T-cell (primary cell): ENCODE results near the gene KCNG2. TPM values are rescaled to one million over a fixed set of nuclear protein-coding genes. Genes with fewer than 3 reads are reported as not detected.
A peak's percentile ranks its signal among the peaks of the same experiment; 100 is the strongest.

Experiments used
- ATAC-seq, 4 experiments: fragments of 200-7000 bp in 3 of 4; fragments of 150-1000 bp in 1 of 4; cut with Tn5 transposase; replicated peaks in 1 of 4; 1 replicate in 3 of 4; 2 replicates in 1 of 4; pipeline ENCODE4 v1.10.0; 2021; ENCODE audit warnings: moderate library complexity in 3 of 4, mild to moderate bottlenecking in 2 of 4, moderate number of reproducible peaks in 1 of 4
- CTCF ChIA-PET, 2 donors: fragments of 300-600 bp; sonication (Branson Sonifier 250); formaldehyde crosslinking; loops; one replicate each; lab custom pipeline; 2022; ENCODE audit warnings: antibody characterized with exemption in 2 of 2; lab: Charles Lee
- POLR2A ChIA-PET, 2 donors: fragments of 300-600 bp; sonication (Branson Sonifier 250); formaldehyde crosslinking; loops; one replicate each; lab custom pipeline; 2022; ENCODE audit warnings: antibody characterized with exemption in 2 of 2; lab: Charles Lee
- DNase-seq, 35 experiments: peaks; one replicate each; pipeline versions ENCODE4 v3.0.0 to v3.0.0-alpha.2; 2013 to 2023
- H3K27ac ChIP-seq: one replicate; pipeline ENCODE4 v1.5.1; 2013; ENCODE audit warnings: low read length
- H3K27me3 ChIP-seq, 2 experiments: replicated peaks in 1 of 2; 1 replicate in 1 of 2; 2 replicates in 1 of 2; pipeline versions ENCODE4 v1.6.1 to v1.7.0; 2013; ENCODE audit warnings: low read length in 1 of 2, mixed read lengths in 1 of 2; ENCODE audit not compliant: control insufficient read depth in 2 of 2, insufficient read depth in 2 of 2; ENCODE audit errors: extremely low read depth in 1 of 2
- H3K36me3 ChIP-seq, 2 donors: 1 replicate in 1 of 2; 2 replicates in 1 of 2; pipeline versions ENCODE4 v1.6.1 to v1.7.0; 2013; ENCODE audit warnings: low read length in 1 of 2; ENCODE audit not compliant: control insufficient read depth in 2 of 2, insufficient read depth in 1 of 2; ENCODE audit errors: extremely low read depth in 1 of 2
- H3K4me1 ChIP-seq, 2 experiments: 1 replicate in 1 of 2; 2 replicates in 1 of 2; pipeline versions ENCODE4 v1.6.1 to v1.7.0; 2013; ENCODE audit warnings: low read length in 2 of 2, mixed read lengths in 1 of 2; ENCODE audit not compliant: insufficient read depth in 2 of 2, control insufficient read depth in 1 of 2; ENCODE audit errors: extremely low read depth in 1 of 2
- H3K4me3 ChIP-seq, 2 donors: 1 replicate in 1 of 2; 2 replicates in 1 of 2; pipeline versions ENCODE4 v1.5.1 to v1.7.0; 2013; ENCODE audit warnings: mild to moderate bottlenecking in 2 of 2, low read length in 1 of 2, moderate library complexity in 1 of 2; ENCODE audit not compliant: control insufficient read depth in 1 of 2; ENCODE audit errors: extremely low read depth in 1 of 2
- H3K9me3 ChIP-seq: 2 replicates; pipeline ENCODE4 v1.7.0; 2013
- H3K27ac Mint-ChIP-seq, 2 donors: one replicate each; pipeline ENCODE4 v1.8.0; 2020 to 2021; ENCODE audit warnings: mild to moderate bottlenecking in 2 of 2, mixed read lengths in 2 of 2
- H3K27me3 Mint-ChIP-seq, 2 donors: one replicate each; pipeline ENCODE4 v1.8.0; 2021 to 2022; ENCODE audit warnings: mixed read lengths in 2 of 2
- H3K36me3 Mint-ChIP-seq: one replicate; pipeline ENCODE4 v1.8.0; 2021; ENCODE audit warnings: mixed read lengths
- H3K4me1 Mint-ChIP-seq, 3 donors: one replicate each; pipeline ENCODE4 v1.8.0; 2020 to 2022; ENCODE audit warnings: mixed read lengths in 3 of 3, mild to moderate bottlenecking in 1 of 3
- H3K4me3 Mint-ChIP-seq, 3 donors: one replicate each; pipeline ENCODE4 v1.8.0; 2020 to 2022; ENCODE audit warnings: mild to moderate bottlenecking in 3 of 3, mixed read lengths in 3 of 3, moderate library complexity in 3 of 3
- H3K9me3 Mint-ChIP-seq, 3 donors: one replicate each; pipeline ENCODE4 v1.8.0; 2020 to 2022; ENCODE audit warnings: mixed read lengths in 3 of 3
- WGBS: methylation state at CpG from one replicate; pipeline ENCODE4 v1.1.5; 2013; ENCODE audit warnings: missing lambda C conversion rate; ENCODE audit not compliant: insufficient coverage; 5-methylcytosine and 5-hydroxymethylcytosine counted together
- total RNA-seq, 35 experiments: library from RNA in 6 of 35; stranded (reverse) in 6 of 35; fragments of 120-200 nt in 1 of 35; gene quantifications; one replicate each; pipeline versions ENCODE4 v1.2.1 to v1.2.4 and lab custom pipeline; 2013 to 2026

KCNG2 gene
- total RNA-seq, 5 donors from 2014 or later (not counting 1 experiment from before 2014, with no cell fraction given) = not detected

DNA sequence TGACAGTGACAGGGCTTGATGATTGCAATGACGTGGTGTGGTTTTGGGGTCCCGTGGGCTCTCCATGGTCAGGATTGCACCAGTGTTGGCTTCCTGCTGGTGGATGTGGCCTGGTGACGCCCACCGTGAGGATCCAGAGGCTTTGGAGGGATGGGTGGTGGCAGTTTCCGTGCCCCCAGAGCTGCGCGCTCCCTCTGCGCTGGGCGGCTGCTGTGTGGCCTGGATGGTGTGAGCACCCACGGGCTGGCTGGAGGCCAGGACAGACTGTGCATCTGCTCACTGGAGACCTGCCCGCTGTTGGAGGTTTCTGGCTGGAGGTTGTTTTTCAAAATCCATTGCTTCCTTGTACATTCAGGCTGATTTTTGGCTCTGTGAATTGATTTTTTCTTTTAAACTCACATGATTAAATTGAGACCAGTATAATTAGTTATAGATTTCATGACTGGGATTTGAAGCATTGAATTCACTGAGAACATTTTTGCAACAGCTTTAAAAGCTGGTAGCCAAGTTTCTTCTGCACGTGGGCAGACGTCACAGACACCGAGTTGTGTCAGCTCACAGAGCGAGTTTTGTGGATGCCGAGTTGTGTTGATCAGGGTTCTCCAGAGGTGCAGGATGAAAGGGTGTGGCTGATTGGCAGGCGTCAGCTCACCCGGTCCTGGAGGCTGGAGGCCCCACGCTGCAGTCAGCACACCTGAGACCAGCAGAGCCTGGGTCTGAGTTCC is 72.7 kb downstream of the KCNG2 start:
- peaks cover 0 to 7% of the 10 kb centered on the region in 2 donors for H3K27me3 Mint-ChIP-seq

GRCh38 chr18:79871026-79871390 is 73.3 kb downstream of the KCNG2 start:
- no peak overlapping the region for H3K27ac ChIP-seq
- POLR2A ChIA-PET = no interaction called here
- H3K4me1 Mint-ChIP-seq = no peaks in the 10 kb centered on the region
- no peak for ATAC-seq
- DNase-seq = peak in 1 of 35 experiments; percentile 6
- no peaks in the 10 kb centered on the region for H3K9me3 ChIP-seq
- H3K27me3 Mint-ChIP-seq = peaks cover 0 to 7% of the 10 kb centered on the region in 2 donors
- CTCF ChIA-PET = no interaction called here
- WGBS = 86% methylated on average over 16 of the region's 17 CpGs
- no peaks in the 10 kb centered on the region for H3K4me1 ChIP-seq
- no peak overlapping the region for H3K27ac Mint-ChIP-seq
- H3K4me3 Mint-ChIP-seq = no peak overlapping the region
- no peak overlapping the region for H3K4me3 ChIP-seq
- H3K36me3 ChIP-seq = no peaks in the 10 kb centered on the region
- no peaks in the 10 kb centered on the region for H3K9me3 Mint-ChIP-seq
- peaks cover 0 to 22% of the 10 kb centered on the region in 2 experiments for H3K27me3 ChIP-seq
- no peaks in the 10 kb centered on the region for H3K36me3 Mint-ChIP-seq

More for the DNA sequence above, 72.7 kb downstream of the KCNG2 start:
- Histone ChIP-seq H3K9me3 (no peaks in the 10 kb centered on the region), H3K4me3 (no peak overlapping the region), H3K27ac (no peak overlapping the region), H3K36me3 (no peaks in the 10 kb centered on the region), H3K27me3 (peaks cover 0 to 22% of the 10 kb centered on the region in 2 experiments), H3K4me1 (no peaks in the 10 kb centered on the region)
- POLR2A ChIA-PET = no interaction called here
- 83% methylated on average over 18 of the region's 19 CpGs for WGBS
- H3K36me3 Mint-ChIP-seq = no peaks in the 10 kb centered on the region
- no peaks in the 10 kb centered on the region for H3K4me1 Mint-ChIP-seq
- no peaks in the 10 kb centered on the region for H3K9me3 Mint-ChIP-seq
- ATAC-seq = no peak
- peak in 1 of 35 experiments; percentile 0 for DNase-seq
- H3K27ac Mint-ChIP-seq = no peak overlapping the region
- H3K4me3 Mint-ChIP-seq = no peak overlapping the region
- CTCF ChIA-PET = no interaction called here

- Histone ChIP-seq H3K9me3 (no peaks in the 10 kb centered on the region), H3K27ac (no peak overlapping the region), H3K4me1 (no peaks in the 10 kb centered on the region), H3K27me3 (peaks cover 0 to 22% of the 10 kb centered on the region in 2 experiments), H3K4me3 (no peak overlapping the region), H3K36me3 (no peaks in the 10 kb centered on the region)
- peak in 1 of 35 experiments; percentile 6 for DNase-seq
- no peak overlapping the region for H3K27ac Mint-ChIP-seq
- H3K27me3 Mint-ChIP-seq = peaks cover 0 to 7% of the 10 kb centered on the region in 2 donors
- no peaks in the 10 kb centered on the region for H3K36me3 Mint-ChIP-seq
- 89% methylated on average over 22 of the region's 33 CpGs for WGBS
- no peaks in the 10 kb centered on the region for H3K9me3 Mint-ChIP-seq
- ATAC-seq = no peak
- ChIA-PET POLR2A (no interaction called here), CTCF (interaction anchor here in 1 of 2 donors (0.7 kb wide), 1 partner anchor 362 kb away, joined by 4 read pairs; no protein-coding TSS in a partner anchor)
- H3K4me1 Mint-ChIP-seq = no peaks in the 10 kb centered on the region
- no peak overlapping the region for H3K4me3 Mint-ChIP-seq
Observed at GRCh38 chr18:79871481-79872091, 73.8 kb downstream of the KCNG2 start.

- ChIA-PET POLR2A (no interaction called here), CTCF (interaction anchor here in 1 of 2 donors (0.7 kb wide), 1 partner anchor 361 kb away, joined by 4 read pairs; no protein-coding TSS in a partner anchor)
- Mint-ChIP-seq H3K27me3 (peaks cover 0 to 7% of the 10 kb centered on the region in 2 donors), H3K9me3 (no peaks in the 10 kb centered on the region), H3K27ac (no peak overlapping the region), H3K36me3 (no peaks in the 10 kb centered on the region), H3K4me3 (no peak overlapping the region), H3K4me1 (no peaks in the 10 kb centered on the region)
- Histone ChIP-seq H3K4me3 (no peak overlapping the region), H3K4me1 (no peaks in the 10 kb centered on the region), H3K27me3 (peaks cover 0 to 20% of the 10 kb centered on the region in 2 experiments), H3K9me3 (no peaks in the 10 kb centered on the region), H3K27ac (no peak overlapping the region), H3K36me3 (no peaks in the 10 kb centered on the region)
- ATAC-seq = no peak
- DNase-seq = peak in 1 of 35 experiments; percentile 9
- WGBS = 61% methylated on average over 24 of the region's 36 CpGs
Observed at GRCh38 chr18:79872527-79873444, 75.0 kb downstream of the KCNG2 start.

- Histone ChIP-seq H3K36me3 (no peaks in the 10 kb centered on the region), H3K27me3 (peaks cover 0 to 19% of the 10 kb centered on the region in 2 experiments), H3K4me3 (no peak overlapping the region), H3K9me3 (no peaks in the 10 kb centered on the region), H3K4me1 (no peaks in the 10 kb centered on the region), H3K27ac (no peak overlapping the region)
- no peaks in the 10 kb centered on the region for H3K9me3 Mint-ChIP-seq
- H3K27ac Mint-ChIP-seq = no peak overlapping the region
- WGBS = 85% methylated on average over 34 of the region's 34 CpGs
- H3K4me1 Mint-ChIP-seq = no peaks in the 10 kb centered on the region
- no peak for ATAC-seq
- DNase-seq = peak in 1 of 35 experiments; percentile 3
- ChIA-PET CTCF (no interaction called here), POLR2A (no interaction called here)
- no peak overlapping the region for H3K4me3 Mint-ChIP-seq
- H3K36me3 Mint-ChIP-seq = no peaks in the 10 kb centered on the region
- peaks cover 0 to 7% of the 10 kb centered on the region in 2 donors for H3K27me3 Mint-ChIP-seq
Observed at GRCh38 chr18:79873449-79874110, 75.8 kb downstream of the KCNG2 start.
